Fibroblast of lung (primary cell): ENCODE measurements around the gene CCDC148.

Source experiments
- CTCF ChIP-seq, 2 donors: IDR thresholded peaks in 1 of 2; conservative IDR thresholded peaks in 1 of 2; 1 replicate in 1 of 2; 2 replicates in 1 of 2; pipeline ENCODE4 v1.5.1; 2011 to 2012; ENCODE audit warnings: low read length in 2 of 2, control low read depth in 1 of 2, inconsistent platforms in 1 of 2, low read depth in 1 of 2, mild to moderate bottlenecking in 1 of 2
- EZH2 ChIP-seq: IDR thresholded peaks from 2 replicates; pipeline ENCODE4 v1.5.1; 2012; ENCODE audit warnings: low read length, control low read depth, mild to moderate bottlenecking; ENCODE audit errors: missing control alignments

GRCh38 chr2:158232476-158232875 lies 224.1 kb downstream of the CCDC148 start:
- TF ChIP-seq EZH2 (no peak), CTCF (conservative IDR thresholded peaks at IDR 0.05 in 1 of 2, IDR thresholded peaks at IDR 0.05 in 1 of 2; ENCODE audit: low read depth in 1 of 2, low read length in 2 of 2) (no peak)
